Heart left ventricle (tissue), 13 donors: ENCODE data around the gene PREX1.

Source experiments
- CTCF ChIP-seq, 12 donors: fragments of 200-600 bp; sonication (generic) in 4 of 12; IDR thresholded peaks; one replicate each; pipeline versions ENCODE4 v1.5.0 to v1.8.0; 2018 to 2022; ENCODE audit warnings: antibody characterized with exemption in 12 of 12, mild to moderate bottlenecking in 5 of 12
- POLR2A ChIP-seq, 2 donors: fragments of 450-650 bp; IDR thresholded peaks; one replicate each; pipeline ENCODE4 v1.6.1; 2017; ENCODE audit warnings: antibody characterized with exemption in 2 of 2, mild to moderate bottlenecking in 2 of 2, moderate library complexity in 2 of 2
- donor health status: ischemic (EF 13 %, LVEDD 7.1; RV severe dilation, severe dysfunction).
- donor health status: DM: no; HTN: yes; CAD: no.
- donor health status: DM: no; HTN: no; CAD: no.
- donor health status: ischemic (EF 25% LVEDD 6.9; RV normal size, moderate dysfunction).
- donor health status: ischemic (EF 25% LVEDD 5.7; RV mildly dilated, moderate dysfunction).
- donor health status: ischemic (EF 35%, LVEDD 5.7; RV mildly dilated, moderate dysfunction).
- donor health status: nonischemic (EF 11% LVEDD 7.7; RV severe dilation, severe dysfunction).
- donor health status: DM: yes; HTN: yes; CAD: no.
- donor health status: PGD.
- donor health status: ischemic (EF 29% LVEDD 5.4; RV normal size, mild dysfunction).
- donor health status: nonischemic (EF 23%, LVEDD 6.1; RV moderate dilation, normal function).

DNA sequence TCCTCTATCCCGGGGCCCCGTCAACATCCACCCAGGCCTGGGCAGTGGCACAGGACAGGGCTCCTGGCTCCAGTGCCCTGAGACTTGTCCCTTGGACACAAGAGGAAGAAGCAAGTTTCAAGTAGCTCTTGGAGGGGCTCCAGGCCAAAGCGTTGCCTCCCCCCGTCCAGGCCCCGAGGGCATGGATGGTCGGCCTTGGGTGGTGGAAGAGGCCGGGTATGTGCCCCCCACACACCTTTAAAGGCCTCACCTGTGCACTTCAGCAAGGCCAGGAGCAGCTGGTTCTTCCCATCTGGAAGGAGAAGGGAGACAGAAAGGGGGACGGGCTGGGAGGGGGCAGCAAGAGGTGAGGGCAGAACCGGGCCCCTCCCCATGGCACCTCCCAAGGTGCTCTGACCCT lies 190.3 kb downstream of the PREX1 start:
- TF ChIP-seq CTCF (IDR thresholded peaks at IDR 0.05): no peak
- TF ChIP-seq POLR2A (IDR thresholded peaks at IDR 0.05): no peak
